Central memory CD8-positive, alpha-beta T cell (primary cell): ENCODE results near the gene APBB2.

ENCODE experiments used
- ATAC-seq: fragments of 150-1000 bp; cut with Tn5 transposase; replicated peaks from 2 replicates; pipeline ENCODE4 v1.10.0; 2022; ENCODE audit warnings: mild to moderate bottlenecking, moderate FRiP score, moderate number of reproducible peaks; ENCODE audit not compliant: poor library complexity, severe bottlenecking; ENCODE audit errors: extremely low read depth
- DNase-seq, 2 donors: peaks; one replicate each; pipeline ENCODE4 v3.0.0; 2021; ENCODE audit warnings: low spot score in 2 of 2
- H3K27ac Mint-ChIP-seq: one replicate; pipeline ENCODE4 v1.8.0; 2022; ENCODE audit warnings: low read depth, mild to moderate bottlenecking, moderate library complexity, mixed read lengths
- H3K27me3 Mint-ChIP-seq: one replicate; pipeline ENCODE4 v1.8.0; 2022; ENCODE audit warnings: mixed read lengths
- H3K36me3 Mint-ChIP-seq: one replicate; pipeline ENCODE4 v1.8.0; 2022; ENCODE audit warnings: mild to moderate bottlenecking, moderate library complexity, mixed read lengths; ENCODE audit not compliant: insufficient read depth
- H3K4me1 Mint-ChIP-seq: one replicate; pipeline ENCODE4 v1.8.0; 2022; ENCODE audit warnings: mixed read lengths
- H3K4me3 Mint-ChIP-seq: one replicate; pipeline ENCODE4 v1.8.0; 2022; ENCODE audit warnings: mild to moderate bottlenecking, moderate library complexity, mixed read lengths
- H3K9me3 Mint-ChIP-seq: one replicate; pipeline ENCODE4 v1.8.0; 2022; ENCODE audit warnings: mixed read lengths

The APBB2 gene

GRCh38 chr4:40966091-40966490 lies 248.3 kb downstream of the APBB2 start:
- H3K4me1 Mint-ChIP-seq = no peaks in the 10 kb centered on the region

GRCh38 chr4:40963897-40964478 lies 250.4 kb downstream of the APBB2 start:
- ATAC-seq (no peak), DNase-seq (no peak)
- H3K36me3 Mint-ChIP-seq = no peaks in the 10 kb centered on the region

More at GRCh38 chr4:40966091-40966490, 248.3 kb downstream of the APBB2 start:
- Mint-ChIP-seq H3K36me3 (no peaks in the 10 kb centered on the region), H3K9me3 (no peaks in the 10 kb centered on the region), H3K4me3 (no peak overlapping the region), H3K27me3 (peaks cover 13% of the 10 kb centered on the region), H3K27ac (no peak overlapping the region)
- ATAC-seq (no peak), DNase-seq (no peak)

GRCh38 chr4:40962551-40963180 lies 251.7 kb downstream of the APBB2 start:
- H3K27ac Mint-ChIP-seq = no peak overlapping the region
- no peak for ATAC-seq
- no peak for DNase-seq
- H3K4me1 Mint-ChIP-seq = no peaks in the 10 kb centered on the region
- H3K27me3 Mint-ChIP-seq = no peaks in the 10 kb centered on the region
- H3K4me3 Mint-ChIP-seq = no peak overlapping the region
- H3K9me3 Mint-ChIP-seq = no peaks in the 10 kb centered on the region
- H3K36me3 Mint-ChIP-seq = no peaks in the 10 kb centered on the region

More at GRCh38 chr4:40963897-40964478, 250.4 kb downstream of the APBB2 start:
- H3K27ac Mint-ChIP-seq = no peak overlapping the region
- no peak overlapping the region for H3K4me3 Mint-ChIP-seq
- no peaks in the 10 kb centered on the region for H3K27me3 Mint-ChIP-seq
- no peaks in the 10 kb centered on the region for H3K4me1 Mint-ChIP-seq
- H3K9me3 Mint-ChIP-seq = no peaks in the 10 kb centered on the region

GRCh38 chr4:40960941-40961340 lies 253.4 kb downstream of the APBB2 start:
- no peak overlapping the region for H3K4me3 Mint-ChIP-seq
- no peak for DNase-seq
- H3K27ac Mint-ChIP-seq = no peak overlapping the region
- H3K27me3 Mint-ChIP-seq = no peaks in the 10 kb centered on the region
- H3K9me3 Mint-ChIP-seq = no peaks in the 10 kb centered on the region
- no peaks in the 10 kb centered on the region for H3K36me3 Mint-ChIP-seq
- no peaks in the 10 kb centered on the region for H3K4me1 Mint-ChIP-seq
- ATAC-seq = no peak

DNA sequence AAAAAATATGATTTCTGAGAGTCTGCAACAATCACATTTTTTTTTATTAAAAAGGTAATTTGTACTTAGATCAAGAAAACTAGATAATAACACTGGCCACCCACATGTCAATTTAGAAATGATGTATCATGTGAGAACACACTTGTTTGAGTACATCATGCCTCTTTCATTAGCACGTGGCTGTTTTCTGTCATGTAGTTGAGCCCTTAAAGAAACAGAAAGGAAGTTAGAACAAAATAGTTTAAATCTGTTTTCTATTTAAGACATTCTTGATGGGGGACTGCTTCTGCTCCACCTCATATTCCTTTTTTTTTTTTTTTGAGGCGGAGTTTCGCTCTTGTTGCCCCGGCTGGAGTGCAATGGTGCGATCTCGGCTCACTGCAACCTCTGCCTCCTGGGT lies 257.1 kb downstream of the APBB2 start:
- no peaks in the 10 kb centered on the region for H3K27me3 Mint-ChIP-seq
- no peaks in the 10 kb centered on the region for H3K4me1 Mint-ChIP-seq
- ATAC-seq (no peak), DNase-seq (no peak)
- H3K9me3 Mint-ChIP-seq = no peaks in the 10 kb centered on the region
- H3K4me3 Mint-ChIP-seq = no peak overlapping the region
- H3K27ac Mint-ChIP-seq = no peak overlapping the region
- no peaks in the 10 kb centered on the region for H3K36me3 Mint-ChIP-seq

DNA sequence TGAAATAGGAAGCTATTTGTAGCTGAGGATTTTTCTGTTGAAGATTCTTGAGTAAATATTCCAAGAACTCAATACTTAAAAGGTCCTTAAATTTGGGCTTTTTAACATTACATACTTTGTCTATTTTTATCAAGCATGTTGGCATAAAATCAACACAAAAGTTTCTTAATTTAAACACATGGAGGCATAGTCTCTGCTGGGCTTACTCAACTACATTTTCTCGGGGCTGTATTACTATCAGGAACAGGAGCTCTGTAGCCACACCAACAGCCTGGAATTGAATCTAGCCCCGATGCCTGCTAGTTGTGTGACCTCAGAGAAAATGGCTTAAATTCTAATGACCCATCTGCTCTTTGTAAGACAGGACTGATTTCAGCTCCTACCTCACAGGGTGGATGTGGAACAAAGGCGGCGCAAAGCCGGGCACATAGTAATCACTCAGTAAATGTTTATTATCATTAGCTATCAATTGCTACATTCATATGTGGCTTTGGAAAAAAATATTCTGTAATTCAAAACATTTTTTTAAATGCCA lies 257.6 kb downstream of the APBB2 start:
- no peaks in the 10 kb centered on the region for H3K27me3 Mint-ChIP-seq
- ATAC-seq (no peak), DNase-seq (no peak)
- no peak overlapping the region for H3K4me3 Mint-ChIP-seq
- no peak overlapping the region for H3K27ac Mint-ChIP-seq
- no peaks in the 10 kb centered on the region for H3K36me3 Mint-ChIP-seq
- no peaks in the 10 kb centered on the region for H3K4me1 Mint-ChIP-seq
- H3K9me3 Mint-ChIP-seq = no peaks in the 10 kb centered on the region

GRCh38 chr4:40954088-40954668 lies 260.2 kb downstream of the APBB2 start:
- Mint-ChIP-seq H3K27ac (no peak overlapping the region), H3K4me3 (no peak overlapping the region)
- ATAC-seq = no peak

DNA sequence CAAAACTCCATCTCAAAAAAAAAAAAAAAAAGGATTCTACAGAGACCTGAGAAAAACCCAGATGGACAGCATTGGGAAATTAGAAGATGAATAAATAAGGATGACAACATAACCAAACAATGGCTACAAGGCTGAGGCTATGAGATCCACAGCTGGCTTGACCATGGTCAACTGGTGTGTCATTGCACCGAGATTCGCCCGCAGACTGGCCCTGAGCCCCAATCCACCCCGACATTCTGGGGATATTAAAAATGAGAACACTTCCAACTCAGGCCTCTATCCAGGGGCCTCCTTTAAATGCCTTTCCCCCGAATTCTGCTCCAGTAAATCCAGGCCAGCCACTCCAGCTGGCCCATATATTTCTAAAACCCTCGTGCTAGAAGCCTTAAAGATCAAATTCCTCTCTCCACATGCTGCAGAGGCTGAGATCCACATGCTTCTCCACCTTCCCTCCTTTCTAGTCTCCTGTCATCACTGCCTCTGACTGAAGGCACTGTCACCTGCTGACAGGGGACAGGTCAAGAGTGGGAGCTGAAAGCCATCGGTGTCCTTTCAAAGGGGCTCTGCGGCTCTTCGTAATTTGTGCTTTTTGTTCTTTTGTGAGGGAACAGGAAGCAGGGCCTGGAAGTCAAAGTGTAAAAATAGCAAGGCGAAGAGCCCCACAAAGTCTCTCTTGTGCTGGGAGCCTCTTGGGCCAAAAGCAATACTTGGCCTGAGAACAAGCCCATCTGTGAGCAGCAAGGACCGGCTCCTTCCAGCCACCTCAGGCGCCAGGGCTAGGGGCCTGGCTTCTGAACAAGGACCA lies 260.9 kb downstream of the APBB2 start:
- DNase-seq (no peak), ATAC-seq (no peak)
- no peak overlapping the region for H3K4me3 Mint-ChIP-seq
- H3K27me3 Mint-ChIP-seq = no peaks in the 10 kb centered on the region
- no peaks in the 10 kb centered on the region for H3K36me3 Mint-ChIP-seq
- no peaks in the 10 kb centered on the region for H3K4me1 Mint-ChIP-seq
- no peaks in the 10 kb centered on the region for H3K9me3 Mint-ChIP-seq
- no peak overlapping the region for H3K27ac Mint-ChIP-seq

More at GRCh38 chr4:40954088-40954668, 260.2 kb downstream of the APBB2 start:
- no peak for DNase-seq
- H3K27me3 Mint-ChIP-seq = no peaks in the 10 kb centered on the region
- H3K36me3 Mint-ChIP-seq = no peaks in the 10 kb centered on the region
- H3K9me3 Mint-ChIP-seq = no peaks in the 10 kb centered on the region
- no peaks in the 10 kb centered on the region for H3K4me1 Mint-ChIP-seq

- no peaks in the 10 kb centered on the region for H3K36me3 Mint-ChIP-seq
- H3K27ac Mint-ChIP-seq = no peak overlapping the region
- no peak for ATAC-seq
- H3K27me3 Mint-ChIP-seq = no peaks in the 10 kb centered on the region
- no peak overlapping the region for H3K4me3 Mint-ChIP-seq
- no peaks in the 10 kb centered on the region for H3K9me3 Mint-ChIP-seq
- H3K4me1 Mint-ChIP-seq = no peaks in the 10 kb centered on the region
- no peak for DNase-seq
These were observed 261.7 kb downstream of the APBB2 start for GRCh38 chr4:40952672-40953071.

- no peak overlapping the region for H3K27ac Mint-ChIP-seq
- DNase-seq = no peak
- no peaks in the 10 kb centered on the region for H3K9me3 Mint-ChIP-seq
- ATAC-seq = no peak
- H3K4me1 Mint-ChIP-seq = no peaks in the 10 kb centered on the region
- H3K4me3 Mint-ChIP-seq = no peak overlapping the region
- no peaks in the 10 kb centered on the region for H3K27me3 Mint-ChIP-seq
- no peaks in the 10 kb centered on the region for H3K36me3 Mint-ChIP-seq
These were observed 262.1 kb downstream of the APBB2 start for GRCh38 chr4:40952217-40952616.

- ATAC-seq (no peak), DNase-seq (no peak)
- Mint-ChIP-seq H3K36me3 (no peaks in the 10 kb centered on the region), H3K4me1 (no peaks in the 10 kb centered on the region), H3K27ac (no peak overlapping the region), H3K4me3 (no peak overlapping the region), H3K9me3 (no peaks in the 10 kb centered on the region), H3K27me3 (no peaks in the 10 kb centered on the region)
These were observed 263.3 kb downstream of the APBB2 start for GRCh38 chr4:40951026-40951425.

GRCh38 chr4:40949358-40950100 lies 264.8 kb downstream of the APBB2 start:
- Mint-ChIP-seq H3K9me3 (no peaks in the 10 kb centered on the region), H3K36me3 (no peaks in the 10 kb centered on the region), H3K27me3 (peaks cover 3% of the 10 kb centered on the region), H3K4me1 (no peaks in the 10 kb centered on the region), H3K27ac (no peak overlapping the region), H3K4me3 (no peak overlapping the region)
- DNase-seq = no peak
- ATAC-seq = no peak
